ENCODE results near the gene PRDM5.

Gene PRDM5

DNA sequence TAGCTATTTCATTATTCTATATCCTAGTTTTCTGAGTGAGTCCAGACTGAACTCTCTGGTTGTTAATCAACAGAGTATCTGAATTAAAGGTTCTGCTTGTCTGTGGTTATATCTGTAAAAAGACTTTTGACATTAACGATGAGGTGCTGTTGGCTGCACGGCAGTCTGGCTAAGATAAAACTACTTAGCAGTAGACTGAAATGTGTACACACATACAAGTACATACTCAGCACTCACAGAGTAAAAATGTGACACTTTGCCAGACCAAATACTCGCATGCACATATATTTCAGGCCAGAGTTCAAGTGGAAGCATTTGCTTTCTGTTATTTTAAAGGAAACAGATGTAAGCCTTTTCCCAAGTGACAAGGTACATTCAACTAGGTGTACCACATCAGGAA lies 80.5 kb downstream of the PRDM5 start:
- DNase-seq (ENCODE audit: extremely low read depth, low read depth): peak; percentile 45
- TF ChIP-seq, protein P1, sequence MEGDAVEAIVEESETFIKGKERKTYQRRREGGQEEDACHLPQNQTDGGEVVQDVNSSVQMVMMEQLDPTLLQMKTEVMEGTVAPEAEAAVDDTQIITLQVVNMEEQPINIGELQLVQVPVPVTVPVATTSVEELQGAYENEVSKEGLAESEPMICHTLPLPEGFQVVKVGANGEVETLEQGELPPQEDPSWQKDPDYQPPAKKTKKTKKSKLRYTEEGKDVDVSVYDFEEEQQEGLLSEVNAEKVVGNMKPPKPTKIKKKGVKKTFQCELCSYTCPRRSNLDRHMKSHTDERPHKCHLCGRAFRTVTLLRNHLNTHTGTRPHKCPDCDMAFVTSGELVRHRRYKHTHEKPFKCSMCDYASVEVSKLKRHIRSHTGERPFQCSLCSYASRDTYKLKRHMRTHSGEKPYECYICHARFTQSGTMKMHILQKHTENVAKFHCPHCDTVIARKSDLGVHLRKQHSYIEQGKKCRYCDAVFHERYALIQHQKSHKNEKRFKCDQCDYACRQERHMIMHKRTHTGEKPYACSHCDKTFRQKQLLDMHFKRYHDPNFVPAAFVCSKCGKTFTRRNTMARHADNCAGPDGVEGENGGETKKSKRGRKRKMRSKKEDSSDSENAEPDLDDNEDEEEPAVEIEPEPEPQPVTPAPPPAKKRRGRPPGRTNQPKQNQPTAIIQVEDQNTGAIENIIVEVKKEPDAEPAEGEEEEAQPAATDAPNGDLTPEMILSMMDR (IDR thresholded peaks at IDR 0.05; ENCODE audit: low read depth, low read length, missing control alignments): no peak
- H3K4me3 ChIP-seq (replicated peaks; ENCODE audit: low read depth, low read length): no peak overlapping the region

GRCh38 chr4:120841580-120841979 lies 80.9 kb downstream of the PRDM5 start:
- no peak for DNase-seq (ENCODE audit: extremely low read depth, low read depth)
- no peak overlapping the region for H3K4me3 ChIP-seq (replicated peaks; ENCODE audit: low read depth, low read length)
- TF ChIP-seq, protein P1 (IDR thresholded peaks at IDR 0.05; ENCODE audit: low read depth, low read length, missing control alignments): no peak

GRCh38 chr4:120839974-120840751 lies 82.4 kb downstream of the PRDM5 start:
- no peak overlapping the region for H3K4me3 ChIP-seq (replicated peaks; ENCODE audit: low read depth, low read length)
- no peak for DNase-seq (ENCODE audit: extremely low read depth, low read depth)
- TF ChIP-seq, protein P1 (IDR thresholded peaks at IDR 0.05; ENCODE audit: low read depth, low read length, missing control alignments): no peak

DNA sequence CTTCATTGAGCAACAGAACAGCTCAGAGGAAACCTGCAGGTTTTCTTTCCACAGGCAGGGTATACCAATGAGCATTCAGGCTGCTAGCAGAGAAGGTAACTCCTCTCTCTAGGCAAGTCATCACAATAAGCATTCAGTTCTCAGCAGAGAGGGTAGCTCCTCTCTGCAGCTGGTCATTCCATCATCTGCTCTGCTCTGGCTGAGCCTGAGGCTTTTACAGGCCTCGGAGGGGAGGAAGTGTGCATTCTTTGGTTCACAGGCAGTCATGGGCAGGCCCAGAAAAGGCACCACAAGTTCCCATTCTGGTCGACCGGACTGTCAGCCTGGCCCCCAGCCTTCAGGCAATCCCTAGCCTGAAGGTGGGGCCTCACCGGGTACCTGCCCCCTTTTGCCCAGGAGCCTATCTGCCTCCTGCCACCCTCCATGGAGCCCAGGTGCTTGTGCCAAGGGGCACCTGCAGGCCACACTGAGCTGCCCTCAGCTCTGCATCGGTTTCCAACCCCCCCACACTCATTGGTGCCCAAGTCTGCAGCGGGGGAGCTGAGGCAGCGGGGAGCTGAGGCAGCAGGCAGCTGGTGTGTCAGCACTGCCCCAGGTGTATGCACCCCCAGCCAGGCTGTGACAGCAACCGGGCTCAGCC lies 83.1 kb downstream of the PRDM5 start:
- no peak overlapping the region for H3K4me3 ChIP-seq (replicated peaks; ENCODE audit: low read depth, low read length)
- DNase-seq (ENCODE audit: extremely low read depth, low read depth): no peak
- TF ChIP-seq, protein P1 (IDR thresholded peaks at IDR 0.05; ENCODE audit: low read depth, low read length, missing control alignments): no peak

DNA sequence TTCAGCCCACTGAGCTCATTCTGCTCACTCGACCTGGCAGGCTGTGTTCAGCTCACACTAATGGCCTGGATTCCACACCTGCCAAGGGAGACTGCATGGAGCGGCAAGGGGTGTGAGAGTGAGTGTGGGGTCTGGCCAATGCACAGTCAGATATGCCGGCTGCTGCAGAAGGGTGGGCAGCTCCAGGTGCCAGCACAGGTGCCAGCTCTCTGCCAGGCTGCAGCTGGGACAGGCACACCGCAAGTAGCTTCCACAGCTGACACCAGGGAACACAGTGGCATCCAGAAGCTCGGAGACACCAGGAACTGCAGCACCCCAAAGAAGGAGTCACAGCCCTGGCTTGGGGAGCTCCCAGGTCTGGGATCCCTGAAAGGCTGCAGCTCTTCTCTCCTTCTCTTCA lies 83.7 kb downstream of the PRDM5 start:
- TF ChIP-seq, protein P1 (IDR thresholded peaks at IDR 0.05; ENCODE audit: low read depth, low read length, missing control alignments): no peak
- no peak for DNase-seq (ENCODE audit: extremely low read depth, low read depth)
- H3K4me3 ChIP-seq (replicated peaks; ENCODE audit: low read depth, low read length): no peak overlapping the region

DNA sequence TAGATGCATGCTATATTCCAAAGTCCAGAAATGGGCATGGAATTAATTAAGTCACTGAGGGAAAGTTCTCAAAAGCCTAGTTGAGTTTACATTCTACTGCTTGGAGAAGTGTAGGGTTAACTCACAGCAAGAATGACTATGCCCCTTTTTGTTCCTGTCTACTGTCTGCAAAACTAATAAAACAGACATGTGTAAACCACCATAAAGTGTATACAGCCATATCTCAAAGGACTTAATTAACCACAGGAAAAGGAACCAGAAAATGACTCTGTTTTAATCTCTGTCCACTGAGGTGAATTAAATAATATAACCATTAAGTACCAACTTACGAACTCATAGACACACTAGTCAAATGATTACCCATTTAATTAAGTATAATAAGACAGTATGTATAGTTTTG lies 84.9 kb downstream of the PRDM5 start:
- no peak for DNase-seq (ENCODE audit: extremely low read depth, low read depth)
- no peak overlapping the region for H3K4me3 ChIP-seq (replicated peaks; ENCODE audit: low read depth, low read length)
- TF ChIP-seq, protein P1 (IDR thresholded peaks at IDR 0.05; ENCODE audit: low read depth, low read length, missing control alignments): no peak

All from HFF-Myc (cell line).